ENCODE results near the gene TBC1D14.
A peak's percentile ranks its signal among the peaks of the same experiment; 100 is the strongest.

TBC1D14 gene

GRCh38 chr4:6987588-6987961 lies 77.9 kb downstream of the TBC1D14 start:
- TF ChIP-seq JUND (IDR thresholded peaks at IDR 0.05; ENCODE audit: low read depth): no peak
- in situ Hi-C loops (cut with HindIII; ENCODE audit: low pct_unique_long_range_greater_than_20kb, low sequenced_read_pairs): no loop called here
- DNase-seq (ENCODE audit: low read depth in 1 of 2, low spot score in 1 of 2): no peak

GRCh38 chr4:6988016-6988715 lies 78.5 kb downstream of the TBC1D14 start:
- in situ Hi-C loops (cut with HindIII; ENCODE audit: low pct_unique_long_range_greater_than_20kb, low sequenced_read_pairs): no loop called here
- DNase-seq (ENCODE audit: low read depth in 1 of 2, low spot score in 1 of 2): no peak
- no peak for TF ChIP-seq JUND (IDR thresholded peaks at IDR 0.05; ENCODE audit: low read depth)

GRCh38 chr4:6989331-6989923 lies 79.8 kb downstream of the TBC1D14 start:
- DNase-seq (ENCODE audit: low read depth in 1 of 2, low spot score in 1 of 2): peak in 1 of 2 experiments; percentile 57
- in situ Hi-C loops (cut with HindIII; ENCODE audit: low pct_unique_long_range_greater_than_20kb, low sequenced_read_pairs): no loop called here
- no peak for TF ChIP-seq JUND (IDR thresholded peaks at IDR 0.05; ENCODE audit: low read depth)

- no peak for TF ChIP-seq JUND (IDR thresholded peaks at IDR 0.05; ENCODE audit: low read depth)
- in situ Hi-C loops (cut with HindIII; ENCODE audit: low pct_unique_long_range_greater_than_20kb, low sequenced_read_pairs): no loop called here
- DNase-seq (ENCODE audit: low read depth in 1 of 2, low spot score in 1 of 2): no peak
Observed at GRCh38 chr4:6990661-6991060, 81.0 kb downstream of the TBC1D14 start.

GRCh38 chr4:6991249-6991648 lies 81.6 kb downstream of the TBC1D14 start:
- DNase-seq (ENCODE audit: low read depth in 1 of 2, low spot score in 1 of 2): no peak
- TF ChIP-seq JUND (IDR thresholded peaks at IDR 0.05; ENCODE audit: low read depth): no peak
- in situ Hi-C loops (cut with HindIII; ENCODE audit: low pct_unique_long_range_greater_than_20kb, low sequenced_read_pairs): no loop called here

GRCh38 chr4:6991771-6992557 lies 82.3 kb downstream of the TBC1D14 start:
- in situ Hi-C loops (cut with HindIII; ENCODE audit: low pct_unique_long_range_greater_than_20kb, low sequenced_read_pairs): no loop called here
- no peak for TF ChIP-seq JUND (IDR thresholded peaks at IDR 0.05; ENCODE audit: low read depth)
- DNase-seq (ENCODE audit: low read depth in 1 of 2, low spot score in 1 of 2): no peak

- no peak for TF ChIP-seq JUND (IDR thresholded peaks at IDR 0.05; ENCODE audit: low read depth)
- peak in 1 of 2 experiments; percentile 47 for DNase-seq (ENCODE audit: low read depth in 1 of 2, low spot score in 1 of 2)
- in situ Hi-C loops (cut with HindIII; ENCODE audit: low pct_unique_long_range_greater_than_20kb, low sequenced_read_pairs): no loop called here
Observed at GRCh38 chr4:6992728-6993677, 83.4 kb downstream of the TBC1D14 start.

GRCh38 chr4:6996481-6996880 lies 86.9 kb downstream of the TBC1D14 start:
- TF ChIP-seq JUND (IDR thresholded peaks at IDR 0.05; ENCODE audit: low read depth): no peak
- in situ Hi-C loops (cut with HindIII; ENCODE audit: low pct_unique_long_range_greater_than_20kb, low sequenced_read_pairs): no loop called here
- DNase-seq (ENCODE audit: low read depth in 1 of 2, low spot score in 1 of 2): no peak

GRCh38 chr4:6999172-7000086 lies 89.8 kb downstream of the TBC1D14 start:
- DNase-seq (ENCODE audit: low read depth in 1 of 2, low spot score in 1 of 2): no peak
- no peak for TF ChIP-seq JUND (IDR thresholded peaks at IDR 0.05; ENCODE audit: low read depth)
- in situ Hi-C loops (cut with HindIII; ENCODE audit: low pct_unique_long_range_greater_than_20kb, low sequenced_read_pairs): no loop called here

- no peak for TF ChIP-seq JUND (IDR thresholded peaks at IDR 0.05; ENCODE audit: low read depth)
- no peak for DNase-seq (ENCODE audit: low read depth in 1 of 2, low spot score in 1 of 2)
- in situ Hi-C loops (cut with HindIII; ENCODE audit: low pct_unique_long_range_greater_than_20kb, low sequenced_read_pairs): no loop called here
Observed at GRCh38 chr4:7000421-7001176, 91.0 kb downstream of the TBC1D14 start.

GRCh38 chr4:7001271-7001670 lies 91.6 kb downstream of the TBC1D14 start:
- TF ChIP-seq JUND (IDR thresholded peaks at IDR 0.05; ENCODE audit: low read depth): no peak
- in situ Hi-C loops (cut with HindIII; ENCODE audit: low pct_unique_long_range_greater_than_20kb, low sequenced_read_pairs): no loop called here
- no peak for DNase-seq (ENCODE audit: low read depth in 1 of 2, low spot score in 1 of 2)

Data from T47D (cell line).